ENCODE results near the gene S100A16.
"Not testable (repeated sequence)": the region's sequence is repeated elsewhere in the genome, so short reads cannot be mapped to it uniquely, and the experiment has no call there.

Gene S100A16

DNA sequence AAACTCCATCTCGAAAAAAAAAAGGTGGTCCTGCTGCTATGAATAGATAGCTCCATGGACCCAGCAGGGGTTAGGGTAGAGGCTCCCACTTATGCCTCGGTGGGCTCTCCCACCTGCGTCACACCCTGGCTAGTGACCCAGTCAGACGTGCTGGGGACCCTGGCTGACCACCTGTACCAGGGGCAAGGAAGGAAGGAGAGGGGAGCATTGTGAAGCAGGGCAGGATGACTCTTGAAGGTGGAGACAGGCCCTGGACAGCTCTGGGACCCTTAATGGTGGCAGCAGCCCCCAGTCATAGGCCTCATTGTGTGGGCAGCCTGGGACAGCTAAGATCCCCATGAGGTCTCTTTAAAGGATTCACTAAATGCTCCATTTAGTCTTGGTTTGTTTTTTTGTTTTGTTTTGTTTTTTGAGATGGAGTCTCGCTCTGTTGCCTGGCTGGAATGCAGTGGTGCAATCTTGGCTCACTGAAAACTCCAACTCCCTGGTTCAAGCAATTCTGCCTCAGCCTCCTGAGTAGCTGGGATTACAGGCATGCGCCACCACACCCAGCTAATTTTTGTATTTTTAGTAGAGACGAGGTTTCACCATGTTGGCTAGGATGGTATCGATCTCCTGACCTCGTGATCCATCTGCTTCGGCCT is 35.2 kb upstream of the S100A16 start:
- no peaks in the 10 kb centered on the region for H3K4me1 ChIP-seq (ENCODE audit: insufficient read depth, low read length)
- no peak overlapping the region for H3K27ac ChIP-seq (ENCODE audit: low read length)
- peaks cover 37% of the 10 kb centered on the region for H3K36me3 ChIP-seq (ENCODE audit: insufficient read depth, low read depth, low read length)
- H3K9ac ChIP-seq (ENCODE audit: low read depth, low read length), result no peak overlapping the region
- H3K4me3 ChIP-seq (ENCODE audit: low read length), result no peak overlapping the region
- no peaks in the 10 kb centered on the region for H3K9me3 ChIP-seq (ENCODE audit: insufficient read depth, low read depth, low read length)
- H3K27me3 ChIP-seq (ENCODE audit: insufficient read depth, low read length), result no peaks in the 10 kb centered on the region

GRCh38 chr1:153647346-153647714 is 34.4 kb upstream of the S100A16 start:
- Histone ChIP-seq H3K9ac (ENCODE audit: low read depth, low read length) (no peak overlapping the region), H3K9me3 (ENCODE audit: insufficient read depth, low read depth, low read length) (no peaks in the 10 kb centered on the region), H3K4me3 (ENCODE audit: low read length) (no peak overlapping the region), H3K36me3 (ENCODE audit: insufficient read depth, low read depth, low read length) (peaks cover 45% of the 10 kb centered on the region), H3K27me3 (ENCODE audit: insufficient read depth, low read length) (no peaks in the 10 kb centered on the region), H3K4me1 (ENCODE audit: insufficient read depth, low read length) (no peaks in the 10 kb centered on the region), H3K27ac (ENCODE audit: low read length) (no peak overlapping the region)

- H3K9ac ChIP-seq (ENCODE audit: low read depth, low read length), result no peak overlapping the region
- H3K27ac ChIP-seq (ENCODE audit: low read length), result no peak overlapping the region
- H3K9me3 ChIP-seq (ENCODE audit: insufficient read depth, low read depth, low read length), result no peaks in the 10 kb centered on the region
- H3K36me3 ChIP-seq (ENCODE audit: insufficient read depth, low read depth, low read length), result peaks cover 50% of the 10 kb centered on the region
- no peak overlapping the region for H3K4me3 ChIP-seq (ENCODE audit: low read length)
- no peaks in the 10 kb centered on the region for H3K4me1 ChIP-seq (ENCODE audit: insufficient read depth, low read length)
- no peaks in the 10 kb centered on the region for H3K27me3 ChIP-seq (ENCODE audit: insufficient read depth, low read length)
Measured at GRCh38 chr1:153646672-153647345, 33.9 kb upstream of the S100A16 start.

GRCh38 chr1:153643816-153644215 is 30.9 kb upstream of the S100A16 start:
- H3K27me3 ChIP-seq (ENCODE audit: insufficient read depth, low read length), result no peaks in the 10 kb centered on the region
- H3K4me1 ChIP-seq (ENCODE audit: insufficient read depth, low read length), result no peaks in the 10 kb centered on the region
- H3K27ac ChIP-seq (ENCODE audit: low read length), result no peak overlapping the region
- H3K36me3 ChIP-seq (ENCODE audit: insufficient read depth, low read depth, low read length), result peaks cover 80% of the 10 kb centered on the region
- no peak overlapping the region for H3K4me3 ChIP-seq (ENCODE audit: low read length)
- H3K9ac ChIP-seq (ENCODE audit: low read depth, low read length), result no peak overlapping the region
- no peaks in the 10 kb centered on the region for H3K9me3 ChIP-seq (ENCODE audit: insufficient read depth, low read depth, low read length)

DNA sequence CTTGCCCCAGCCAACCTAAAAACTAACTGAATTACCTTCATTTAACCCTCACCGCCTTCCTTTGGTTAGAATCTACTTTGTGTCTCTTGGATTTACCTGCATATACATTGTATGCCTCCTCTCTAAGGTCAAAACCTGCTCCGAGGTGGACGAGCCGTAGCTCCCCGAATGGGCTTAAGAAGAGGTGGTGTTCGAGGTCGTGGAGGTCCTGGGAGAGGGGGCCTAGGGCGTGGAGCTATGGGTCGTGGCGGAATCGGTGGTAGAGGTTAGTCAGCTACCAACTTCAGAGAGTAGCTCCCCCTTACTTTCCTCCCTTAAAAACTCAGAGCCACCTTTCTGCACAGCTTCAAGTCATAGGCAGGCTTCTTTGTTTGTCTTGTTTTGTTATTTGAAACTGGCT is 30.2 kb upstream of the S100A16 start:
- Histone ChIP-seq H3K9me3 (ENCODE audit: insufficient read depth, low read depth, low read length) (no peaks in the 10 kb centered on the region), H3K9ac (ENCODE audit: low read depth, low read length) (no peak overlapping the region), H3K4me1 (ENCODE audit: insufficient read depth, low read length) (no peaks in the 10 kb centered on the region), H3K36me3 (ENCODE audit: insufficient read depth, low read depth, low read length) (peaks cover 87% of the 10 kb centered on the region), H3K4me3 (ENCODE audit: low read length) (no peak overlapping the region), H3K27ac (ENCODE audit: low read length) (no peak overlapping the region), H3K27me3 (ENCODE audit: insufficient read depth, low read length) (no peaks in the 10 kb centered on the region)

DNA sequence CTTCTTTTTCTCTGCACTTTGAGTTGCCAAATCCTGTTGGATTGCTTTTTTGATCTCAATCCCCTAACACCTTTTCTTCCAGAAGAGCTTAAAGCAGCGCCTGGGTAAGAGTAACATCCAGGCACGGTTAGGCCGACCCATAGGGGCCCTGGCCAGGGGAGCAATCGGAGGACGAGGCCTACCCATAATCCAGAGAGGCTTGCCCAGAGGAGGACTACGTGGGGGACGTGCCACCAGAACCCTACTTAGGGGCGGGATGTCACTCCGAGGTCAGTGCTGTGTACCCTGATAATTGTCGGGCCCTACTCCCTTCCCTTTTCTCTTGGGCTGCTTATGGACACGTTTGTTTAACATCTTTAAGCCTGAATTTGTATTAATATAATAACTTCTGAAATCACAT is 29.2 kb upstream of the S100A16 start:
- Histone ChIP-seq H3K4me1 (ENCODE audit: insufficient read depth, low read length) (no peaks in the 10 kb centered on the region), H3K9ac (ENCODE audit: low read depth, low read length) (no peak overlapping the region), H3K27me3 (ENCODE audit: insufficient read depth, low read length) (no peaks in the 10 kb centered on the region), H3K4me3 (ENCODE audit: low read length) (no peak overlapping the region), H3K27ac (ENCODE audit: low read length) (no peak overlapping the region), H3K36me3 (ENCODE audit: insufficient read depth, low read depth, low read length) (peaks cover 97% of the 10 kb centered on the region), H3K9me3 (ENCODE audit: insufficient read depth, low read depth, low read length) (no peaks in the 10 kb centered on the region)

DNA sequence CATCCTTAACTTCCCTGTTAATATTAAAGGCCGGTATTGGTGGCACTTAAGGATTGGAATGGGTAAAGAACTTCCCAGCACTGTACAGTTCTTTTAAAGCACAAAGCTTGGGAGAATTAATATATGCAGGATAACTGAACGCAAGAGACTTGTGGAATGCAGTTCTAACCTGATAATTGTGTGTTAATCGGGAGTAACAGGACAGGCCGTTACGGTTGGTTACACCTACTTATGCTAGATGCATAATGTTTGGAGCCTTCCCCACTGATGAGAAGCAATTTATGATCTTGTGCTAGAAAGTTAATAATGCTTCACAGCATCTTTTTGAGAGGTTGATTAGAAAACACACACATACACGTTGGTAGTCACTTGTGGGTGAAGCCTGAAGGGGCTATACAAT is 27.9 kb upstream of the S100A16 start:
- no peaks in the 10 kb centered on the region for H3K9me3 ChIP-seq (ENCODE audit: insufficient read depth, low read depth, low read length)

DNA sequence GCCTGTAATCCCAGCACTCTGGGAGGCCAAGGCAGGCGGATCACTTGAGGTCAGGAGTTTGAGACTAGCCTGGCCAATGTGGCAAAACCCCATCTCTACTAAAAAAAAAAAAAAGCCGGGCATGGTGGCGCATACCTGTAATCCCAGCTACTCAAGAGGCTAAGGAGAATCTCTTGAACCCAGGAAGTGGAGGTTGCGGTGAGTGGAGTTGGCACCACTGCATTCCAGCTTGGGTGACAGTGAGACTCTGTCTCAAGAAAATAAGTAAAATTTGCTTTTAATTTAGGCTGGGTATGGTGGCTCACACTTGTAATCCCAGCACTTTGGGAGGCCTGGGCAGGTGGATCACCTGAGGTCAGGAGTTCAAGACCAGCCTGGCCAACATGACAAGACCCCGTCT is 27.3 kb upstream of the S100A16 start:
- not testable (repeated sequence) for H3K27me3 ChIP-seq (ENCODE audit: insufficient read depth, low read length); H3K9ac ChIP-seq (ENCODE audit: low read depth, low read length); H3K4me3 ChIP-seq (ENCODE audit: low read length); H3K9me3 ChIP-seq (ENCODE audit: insufficient read depth, low read depth, low read length); H3K4me1 ChIP-seq (ENCODE audit: insufficient read depth, low read length); H3K27ac ChIP-seq (ENCODE audit: low read length)
- peaks cover 97% of the 10 kb centered on the region for H3K36me3 ChIP-seq (ENCODE audit: insufficient read depth, low read depth, low read length)

More for the DNA sequence above, 27.9 kb upstream of the S100A16 start:
- Histone ChIP-seq H3K9ac (ENCODE audit: low read depth, low read length) (no peak overlapping the region), H3K4me3 (ENCODE audit: low read length) (no peak overlapping the region), H3K27ac (ENCODE audit: low read length) (no peak overlapping the region), H3K4me1 (ENCODE audit: insufficient read depth, low read length) (no peaks in the 10 kb centered on the region), H3K36me3 (ENCODE audit: insufficient read depth, low read depth, low read length) (peaks cover 100% of the 10 kb centered on the region), H3K27me3 (ENCODE audit: insufficient read depth, low read length) (no peaks in the 10 kb centered on the region)

- H3K27ac ChIP-seq (ENCODE audit: low read length), result no peak overlapping the region
Measured at GRCh38 chr1:153639280-153639679, 26.3 kb upstream of the S100A16 start.

GRCh38 chr1:153638261-153638660 is 25.3 kb upstream of the S100A16 start:
- H3K36me3 ChIP-seq (ENCODE audit: insufficient read depth, low read depth, low read length), result peaks cover 77% of the 10 kb centered on the region
- no peaks in the 10 kb centered on the region for H3K4me1 ChIP-seq (ENCODE audit: insufficient read depth, low read length)
- no peaks in the 10 kb centered on the region for H3K27me3 ChIP-seq (ENCODE audit: insufficient read depth, low read length)
- no peak overlapping the region for H3K27ac ChIP-seq (ENCODE audit: low read length)
- no peaks in the 10 kb centered on the region for H3K9me3 ChIP-seq (ENCODE audit: insufficient read depth, low read depth, low read length)
- no peak overlapping the region for H3K9ac ChIP-seq (ENCODE audit: low read depth, low read length)
- no peak overlapping the region for H3K4me3 ChIP-seq (ENCODE audit: low read length)

More at GRCh38 chr1:153639280-153639679, 26.3 kb upstream of the S100A16 start:
- no peaks in the 10 kb centered on the region for H3K9me3 ChIP-seq (ENCODE audit: insufficient read depth, low read depth, low read length)
- H3K4me1 ChIP-seq (ENCODE audit: insufficient read depth, low read length), result no peaks in the 10 kb centered on the region
- H3K27me3 ChIP-seq (ENCODE audit: insufficient read depth, low read length), result no peaks in the 10 kb centered on the region
- H3K36me3 ChIP-seq (ENCODE audit: insufficient read depth, low read depth, low read length), result peaks cover 88% of the 10 kb centered on the region
- no peak overlapping the region for H3K4me3 ChIP-seq (ENCODE audit: low read length)
- no peak overlapping the region for H3K9ac ChIP-seq (ENCODE audit: low read depth, low read length)

GRCh38 chr1:153636312-153636711 is 23.4 kb upstream of the S100A16 start:
- no peak overlapping the region for H3K27ac ChIP-seq (ENCODE audit: low read length)
- no peaks in the 10 kb centered on the region for H3K27me3 ChIP-seq (ENCODE audit: insufficient read depth, low read length)
- H3K9me3 ChIP-seq (ENCODE audit: insufficient read depth, low read depth, low read length), result no peaks in the 10 kb centered on the region
- H3K4me3 ChIP-seq (ENCODE audit: low read length), result no peak overlapping the region; the same call in 1 of the 2 replicates
- H3K9ac ChIP-seq (ENCODE audit: low read depth, low read length), result peak overlapping the region; percentile 25; the same call in 1 of the 2 replicates
- no peaks in the 10 kb centered on the region for H3K4me1 ChIP-seq (ENCODE audit: insufficient read depth, low read length)
- peaks cover 58% of the 10 kb centered on the region for H3K36me3 ChIP-seq (ENCODE audit: insufficient read depth, low read depth, low read length)

DNA sequence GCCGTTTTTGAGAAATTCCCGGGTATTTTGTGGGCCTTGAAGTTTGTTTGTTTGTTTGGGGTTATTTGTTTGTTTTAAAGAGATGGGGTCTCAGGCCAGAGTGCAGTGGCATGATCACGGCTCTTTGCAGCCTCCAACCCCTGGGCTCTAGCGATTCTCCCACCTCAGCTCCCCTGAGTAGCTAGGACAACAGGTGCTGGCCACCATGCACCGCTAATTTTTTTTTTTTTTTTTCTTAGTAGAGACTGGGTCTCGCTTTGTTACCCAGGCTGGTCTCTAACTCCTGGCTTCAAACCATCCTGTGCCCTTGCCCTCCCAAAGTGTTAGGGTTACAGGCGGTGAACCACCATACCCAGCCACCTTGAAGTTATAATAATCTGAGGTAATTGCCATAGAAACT is 22.9 kb upstream of the S100A16 start:
- H3K36me3 ChIP-seq (ENCODE audit: insufficient read depth, low read depth, low read length), result peaks cover 53% of the 10 kb centered on the region
- peak overlapping the region; percentile 25; the same call in 1 of the 2 replicates for H3K9ac ChIP-seq (ENCODE audit: low read depth, low read length)
- peak overlapping the region; percentile 93; the same call in 1 of the 2 replicates for H3K4me3 ChIP-seq (ENCODE audit: low read length)

More for the DNA sequence above, 22.9 kb upstream of the S100A16 start:
- no peak overlapping the region for H3K27ac ChIP-seq (ENCODE audit: low read length)
- no peaks in the 10 kb centered on the region for H3K4me1 ChIP-seq (ENCODE audit: insufficient read depth, low read length)
- H3K9me3 ChIP-seq (ENCODE audit: insufficient read depth, low read depth, low read length), result no peaks in the 10 kb centered on the region
- H3K27me3 ChIP-seq (ENCODE audit: insufficient read depth, low read length), result no peaks in the 10 kb centered on the region
